Hepatocyte (in vitro differentiated cells): ENCODE data around the gene FBXO47. TPM values are rescaled to one million over a fixed set of nuclear protein-coding genes. Genes with fewer than 3 reads are reported as not detected.

Experiments used
- DNase-seq: peaks from one replicate; pipeline ENCODE4 v3.0.0-alpha.2; 2016; ENCODE audit warnings: low spot score
- H2AFZ ChIP-seq: fragments of 200-600 bp; sonication (generic); 2 replicates; pipeline ENCODE4 v1.6.0; 2016; ENCODE audit warnings: antibody characterized with exemption, mild to moderate bottlenecking
- H3K27ac ChIP-seq: fragments of 200-600 bp; sonication (generic); 2 replicates; pipeline ENCODE4 v1.5.1; 2016; ENCODE audit warnings: mild to moderate bottlenecking
- H3K27me3 ChIP-seq: fragments of 200-600 bp; sonication (generic); 2 replicates; pipeline ENCODE4 v1.6.1; 2016
- H3K36me3 ChIP-seq: fragments of 200-600 bp; sonication (generic); replicated peaks from 2 replicates; pipeline ENCODE4 v1.5.1; 2016; ENCODE audit warnings: low read depth; ENCODE audit not compliant: insufficient read depth
- H3K4me1 ChIP-seq: fragments of 200-600 bp; sonication (generic); 2 replicates; pipeline ENCODE4 v1.5.1; 2016; ENCODE audit warnings: mild to moderate bottlenecking, moderate library complexity; ENCODE audit not compliant: insufficient read depth
- H3K4me2 ChIP-seq: fragments of 200-600 bp; sonication (generic); 2 replicates; pipeline ENCODE4 v1.6.0; 2016
- H3K4me3 ChIP-seq: fragments of 200-600 bp; sonication (generic); 2 replicates; pipeline ENCODE4 v1.5.1; 2016; ENCODE audit warnings: mild to moderate bottlenecking
- H3K79me2 ChIP-seq: fragments of 200-600 bp; sonication (generic); 2 replicates; pipeline ENCODE4 v1.6.0; 2017; ENCODE audit warnings: mild to moderate bottlenecking
- H3K9me2 ChIP-seq: fragments of 200-600 bp; sonication (generic); replicated peaks from 2 replicates; pipeline ENCODE4 v1.6.0; 2017; ENCODE audit warnings: mild to moderate bottlenecking; ENCODE audit not compliant: insufficient read depth
- H3K9me3 ChIP-seq: fragments of 200-600 bp; sonication (generic); 2 replicates; pipeline ENCODE4 v1.5.1; 2016; ENCODE audit warnings: low read depth, mild to moderate bottlenecking
- H4K20me1 ChIP-seq: fragments of 200-600 bp; sonication (generic); 2 replicates; pipeline ENCODE4 v1.6.0; 2016; ENCODE audit warnings: mild to moderate bottlenecking; ENCODE audit not compliant: insufficient read depth, poor library complexity, severe bottlenecking
- CTCF ChIP-seq: fragments of 200-600 bp; sonication (generic); IDR thresholded peaks from 2 replicates; pipeline ENCODE4 v1.5.1; 2016; ENCODE audit warnings: antibody characterized with exemption, mild to moderate bottlenecking; ENCODE audit not compliant: poor library complexity
- EZH2 ChIP-seq: fragments of 200-600 bp; sonication (generic); IDR thresholded peaks from 2 replicates; pipeline ENCODE4 v1.6.1; 2016; ENCODE audit warnings: antibody characterized with exemption, mild to moderate bottlenecking, borderline replicate concordance
- EZH2phosphoT487 ChIP-seq: fragments of 200-600 bp; sonication (generic); IDR thresholded peaks from one replicate; pipeline ENCODE4 v1.6.1; 2018; ENCODE audit warnings: antibody characterized with exemption, mild to moderate bottlenecking, low read depth, moderate library complexity; ENCODE audit not compliant: unreplicated experiment, severe bottlenecking
- WGBS: methylation state at CpG from one replicate; pipeline ENCODE4 v1.1.6; 2016; ENCODE audit warnings: low lambda C conversion rate; ENCODE audit errors: missing lambda C conversion rate; 5-methylcytosine and 5-hydroxymethylcytosine counted together
- polyA plus RNA-seq: library from polyadenylated mRNA; unstranded; fragments of >200 nt; fragmentation: Nextera tagmentation; extraction: Ambion mirVana; gene quantifications from 2 replicates; pipeline ENCODE4 v1.2.1, GENCODE V29; 2016
- total RNA-seq: library from RNA; depleted of rRNA; stranded (reverse); fragments of >200 nt; gene quantifications from 2 replicates; pipeline ENCODE4 v1.2.3, GENCODE V29; 2014

The FBXO47 gene
- total and polyA plus RNA-seq, 2 experiments from 2014 or later = not detected

GRCh38 chr17:38947189-38947588, 20.0 kb downstream of the FBXO47 start:
- Histone ChIP-seq H3K4me2 (no peak overlapping the region), H3K79me2 (no peaks in the 10 kb centered on the region), H3K36me3 (no peaks in the 10 kb centered on the region), H3K9me3 (no peaks in the 10 kb centered on the region), H3K4me3 (no peak overlapping the region), H3K27ac (no peak overlapping the region), H4K20me1 (no peaks in the 10 kb centered on the region), H3K9me2 (no peaks in the 10 kb centered on the region), H2AFZ (no peak overlapping the region), H3K4me1 (no peaks in the 10 kb centered on the region), H3K27me3 (no peaks in the 10 kb centered on the region)
- DNase-seq = no peak
- WGBS = 91% methylated on average over 2 of the region's 2 CpGs
- TF ChIP-seq EZH2 (no peak), EZH2phosphoT487 (no peak), CTCF (no peak)

GRCh38 chr17:38943607-38944006, 23.6 kb downstream of the FBXO47 start:
- Histone ChIP-seq H3K27ac (no peak overlapping the region), H3K4me1 (no peaks in the 10 kb centered on the region), H3K79me2 (no peaks in the 10 kb centered on the region), H3K4me2 (no peak overlapping the region), H4K20me1 (no peaks in the 10 kb centered on the region), H3K9me2 (no peaks in the 10 kb centered on the region), H3K4me3 (no peak overlapping the region), H3K27me3 (no peaks in the 10 kb centered on the region), H2AFZ (no peak overlapping the region), H3K36me3 (no peaks in the 10 kb centered on the region), H3K9me3 (no peaks in the 10 kb centered on the region)
- DNase-seq = no peak
- TF ChIP-seq EZH2 (no peak), EZH2phosphoT487 (no peak), CTCF (no peak)
- WGBS = 76% methylated on average over 8 of the region's 8 CpGs

- no peaks in the 10 kb centered on the region for H3K9me2 ChIP-seq
- no peak overlapping the region for H3K4me2 ChIP-seq
- H3K27me3 ChIP-seq = no peaks in the 10 kb centered on the region
- no peak overlapping the region for H3K4me3 ChIP-seq
- H3K4me1 ChIP-seq = no peaks in the 10 kb centered on the region
- H4K20me1 ChIP-seq = no peaks in the 10 kb centered on the region
- H2AFZ ChIP-seq = no peak overlapping the region
- H3K27ac ChIP-seq = no peak overlapping the region
- no peaks in the 10 kb centered on the region for H3K9me3 ChIP-seq
- TF ChIP-seq CTCF (no peak), EZH2phosphoT487 (no peak), EZH2 (no peak)
- WGBS = 52% methylated on average over 4 of the region's 4 CpGs
- no peaks in the 10 kb centered on the region for H3K36me3 ChIP-seq
- no peak for DNase-seq
- no peaks in the 10 kb centered on the region for H3K79me2 ChIP-seq
Observed at GRCh38 chr17:38942696-38943334, 24.4 kb downstream of the FBXO47 start.
